NCI-H2029 (cell line): ENCODE measurements around the gene ANP32E.
"Not testable (repeated sequence)": the region's sequence is repeated elsewhere in the genome, so short reads cannot be mapped to it uniquely, and the experiment has no call there.

ENCODE experiments used
- DNase-seq: peaks from one replicate; lab custom pipeline; 2025; lab: John Stamatoyannopoulos, UW

The ANP32E gene

DNA sequence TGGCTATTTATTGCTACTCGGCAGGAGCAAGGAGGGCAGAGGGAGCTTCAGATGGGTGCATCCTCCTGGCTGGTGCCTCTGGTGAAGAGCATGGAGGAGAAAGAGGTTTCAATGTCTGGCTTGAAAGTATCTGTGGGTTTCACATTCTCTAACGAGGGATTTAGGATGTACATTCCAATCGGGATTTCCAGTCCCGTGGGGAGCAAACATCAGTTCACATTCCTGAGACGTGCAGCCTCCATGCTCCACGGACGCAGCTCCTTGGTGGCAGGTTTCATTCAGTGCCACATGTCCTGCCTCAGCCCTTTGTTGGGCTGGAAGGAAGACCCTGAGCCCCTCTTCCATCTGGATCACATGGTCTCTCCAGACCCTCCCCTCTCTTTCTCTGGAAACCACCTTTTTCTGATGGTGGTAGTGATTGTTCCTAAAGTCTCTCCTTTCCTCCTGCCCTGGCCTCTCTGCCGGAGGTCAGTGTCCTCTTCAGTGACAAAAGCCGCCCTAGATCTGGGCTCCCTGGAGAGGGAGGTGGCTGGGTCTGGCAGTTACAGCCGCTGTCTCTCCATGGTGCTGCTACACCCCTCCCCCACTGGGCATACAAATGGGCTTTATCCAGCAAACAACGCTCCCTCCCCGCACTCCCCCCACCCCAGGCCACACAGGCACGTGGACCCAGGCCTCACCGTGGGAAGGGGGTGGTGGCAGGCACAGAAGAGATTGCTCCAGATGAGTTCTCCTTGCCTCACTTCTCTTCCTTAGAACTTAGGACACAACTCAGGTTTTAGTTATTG is 20.8 kb upstream of the ANP32E start:
- no peak for DNase-seq

DNA sequence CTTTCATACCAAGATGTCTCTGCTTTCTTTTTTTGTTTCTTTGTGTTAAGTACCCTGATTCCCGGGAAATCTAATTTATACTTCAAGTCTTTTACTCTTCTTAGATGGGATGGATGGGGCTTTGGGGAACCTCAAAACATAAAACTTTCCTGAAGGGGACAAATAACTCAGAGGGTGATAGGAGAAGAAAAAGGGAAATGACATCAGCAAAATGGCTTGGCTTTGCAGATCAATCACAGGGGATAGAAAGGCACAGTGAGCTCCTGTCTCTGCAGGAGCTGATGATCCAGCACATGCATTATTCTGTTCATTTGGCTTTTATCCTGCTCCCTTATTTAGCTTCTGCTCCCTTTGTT is 20.3 kb upstream of the ANP32E start:
- DNase-seq: no peak

- DNase-seq: no peak
Measured at GRCh38 chr1:150249936-150250335, 14.0 kb upstream of the ANP32E start.

DNA sequence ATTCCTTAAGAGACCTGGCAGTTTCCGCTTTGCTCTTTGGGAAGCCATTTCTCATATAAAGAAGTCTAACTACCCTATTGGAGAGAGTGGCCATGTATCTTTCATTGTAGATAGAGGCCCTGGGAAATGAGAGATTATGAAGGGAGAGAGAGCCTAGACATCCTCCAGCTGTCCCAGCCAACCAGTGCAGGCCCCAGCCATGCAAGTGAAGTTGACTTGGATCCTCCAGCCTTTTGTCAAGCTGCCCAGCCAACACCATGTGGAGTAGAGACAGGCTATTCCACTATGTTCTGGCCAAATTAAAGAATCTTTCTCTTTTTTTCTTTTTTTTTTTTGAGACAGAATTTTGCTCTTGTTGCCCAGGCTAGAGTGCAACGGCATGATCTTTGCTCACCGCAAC is 7.1 kb upstream of the ANP32E start:
- no peak for DNase-seq

DNA sequence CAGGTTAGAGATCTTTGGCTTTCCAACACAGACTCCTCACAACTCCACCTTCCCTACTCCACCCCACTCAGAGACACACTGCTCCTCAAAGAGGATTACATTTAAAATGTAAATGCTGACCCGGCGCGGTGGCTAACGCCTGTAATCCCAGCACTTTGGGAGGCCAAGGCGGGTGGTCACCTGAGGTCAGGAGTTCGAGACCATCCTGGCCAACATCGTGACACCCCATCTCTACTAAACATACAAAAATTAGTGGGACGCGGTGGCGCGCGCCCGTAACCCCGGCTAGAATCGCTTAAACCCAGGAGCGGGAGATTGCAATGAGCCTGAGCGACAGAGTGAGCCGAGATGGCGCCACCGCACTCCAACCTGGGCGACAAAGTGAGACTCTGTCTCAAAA is 1.8 kb upstream of the ANP32E start:
- DNase-seq: no peak

DNA sequence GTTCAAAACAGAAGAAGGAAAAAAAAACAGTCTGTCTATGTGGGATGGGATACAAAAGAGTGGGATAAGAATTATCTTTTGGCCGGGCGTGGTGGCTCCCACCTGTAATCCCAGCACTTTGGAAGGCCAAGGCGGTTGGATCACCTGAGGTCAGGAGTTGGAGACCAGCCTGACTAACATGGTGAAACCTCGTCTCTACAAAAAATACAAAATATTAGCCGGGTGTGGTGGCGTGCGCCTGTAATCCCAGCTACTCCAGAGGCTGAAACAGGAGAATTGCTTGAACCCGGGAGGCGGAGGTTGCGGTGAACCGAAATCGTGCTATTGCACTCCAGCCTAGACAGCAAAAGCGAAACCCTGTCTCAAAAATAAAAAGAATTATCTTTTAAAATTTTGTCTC is 1.3 kb upstream of the ANP32E start:
- not testable (repeated sequence) for DNase-seq

DNA sequence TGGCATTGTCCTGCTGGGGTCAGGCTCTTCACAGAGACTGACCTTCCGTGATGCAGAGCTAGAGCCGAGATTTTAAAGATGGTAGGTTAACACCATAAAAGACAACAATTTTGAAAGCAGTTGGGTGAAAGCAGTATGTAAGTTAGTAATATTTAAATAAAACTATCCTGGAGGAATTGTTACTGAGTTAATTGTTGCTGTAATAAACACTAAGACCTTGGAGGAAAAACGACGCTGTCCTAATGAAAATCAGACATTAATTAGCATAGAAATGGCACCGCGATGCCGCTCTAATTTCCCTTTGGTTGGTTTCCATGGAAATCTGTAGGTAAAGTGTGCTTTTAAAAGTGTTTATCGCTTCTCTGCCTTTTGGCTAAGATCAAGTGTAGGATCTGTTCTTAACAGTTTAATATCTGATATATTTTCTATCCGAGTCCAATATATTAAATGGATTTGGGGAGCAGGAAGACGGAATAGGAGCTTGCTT is 745 bp upstream of the ANP32E start:
- no peak for DNase-seq

DNA sequence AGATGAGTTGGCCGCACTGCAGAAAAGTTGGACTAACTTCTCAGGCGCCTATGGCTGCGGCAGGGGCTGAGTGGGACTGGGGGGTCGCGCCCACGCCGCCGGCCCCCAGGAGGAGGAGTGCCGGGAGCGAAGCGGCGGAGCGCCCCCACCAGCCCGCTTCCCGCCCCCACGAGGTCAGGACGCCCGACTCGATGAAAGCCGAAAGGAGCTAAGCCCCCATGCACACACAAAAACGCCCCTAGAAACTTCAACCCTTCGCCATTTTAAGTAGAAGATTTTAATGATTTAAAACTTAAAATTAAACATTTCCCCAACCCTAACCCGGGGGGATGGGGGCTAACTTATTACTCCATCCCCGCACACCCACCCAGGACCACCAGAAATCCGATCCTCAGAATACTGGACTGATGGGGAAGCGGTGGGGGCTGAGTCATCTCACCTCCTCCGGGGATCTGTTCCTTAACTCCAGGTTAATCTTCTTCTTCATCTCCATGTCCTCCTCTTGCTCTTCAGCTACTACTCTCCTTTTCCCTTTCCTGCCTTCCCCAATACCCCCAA is 539 bp downstream of the ANP32E start:
- DNase-seq: no peak

- no peak for DNase-seq
Measured at GRCh38 chr1:150234566-150235293, 1.2 kb downstream of the ANP32E start.

DNA sequence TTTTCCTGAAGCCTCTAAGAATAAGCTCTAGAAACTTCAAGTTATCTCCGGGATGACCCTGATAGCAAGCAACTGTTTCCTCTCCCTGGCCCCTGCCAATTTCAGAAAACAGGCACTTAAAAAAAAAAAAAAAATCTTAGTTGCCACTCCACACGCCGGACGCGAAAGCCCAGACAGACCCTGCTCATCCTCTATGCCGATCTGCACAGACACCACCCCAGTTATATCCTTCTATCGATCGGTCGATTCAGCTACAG is 1.7 kb downstream of the ANP32E start:
- DNase-seq: no peak

- peak; percentile 34 for DNase-seq
Measured at GRCh38 chr1:150233359-150234308, 2.3 kb downstream of the ANP32E start.

DNA sequence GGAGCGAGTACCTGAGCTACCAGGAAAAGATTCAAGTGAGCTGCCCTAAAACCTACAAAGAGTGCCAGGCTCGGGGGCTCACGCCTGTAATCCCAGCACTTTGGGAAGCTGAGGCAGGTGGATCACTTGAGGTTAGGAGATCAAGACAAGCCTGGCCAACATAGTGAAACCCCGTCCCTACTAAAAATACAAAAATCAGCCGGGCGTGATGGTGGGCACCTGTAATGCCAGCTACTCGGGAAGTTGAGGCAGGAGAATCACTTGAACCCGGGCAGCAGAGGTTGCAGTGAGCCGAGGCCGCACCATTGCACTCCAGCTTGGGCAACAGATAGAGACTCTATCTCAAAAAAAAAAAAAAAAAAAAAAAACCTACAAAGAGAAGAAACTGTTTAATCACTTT is 3.0 kb downstream of the ANP32E start:
- not testable (repeated sequence) for DNase-seq

DNA sequence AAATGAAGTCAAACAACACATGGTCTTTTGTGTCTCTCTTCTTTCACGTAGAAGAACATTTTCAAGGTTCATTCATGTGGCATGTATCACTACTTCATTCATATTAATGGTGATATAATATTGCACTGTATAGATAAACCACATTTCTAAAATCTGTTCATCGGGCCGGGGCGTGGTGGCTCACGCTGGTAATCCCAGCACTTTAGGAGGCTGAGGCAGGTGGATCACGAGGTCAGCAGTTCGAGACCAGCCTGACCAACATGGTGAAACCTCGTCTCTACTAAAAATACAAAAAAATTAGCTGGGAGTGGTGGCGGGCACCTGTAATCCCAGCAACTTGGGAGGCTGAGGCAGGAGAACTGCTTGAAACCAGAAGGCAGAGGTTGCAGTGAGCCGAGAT is 7.7 kb downstream of the ANP32E start:
- not testable (repeated sequence) for DNase-seq

GRCh38 chr1:150227228-150227627 is 8.7 kb downstream of the ANP32E start:
- DNase-seq: no peak

- DNase-seq: no peak
Measured at GRCh38 chr1:150226486-150226885, 9.4 kb downstream of the ANP32E start.

DNA sequence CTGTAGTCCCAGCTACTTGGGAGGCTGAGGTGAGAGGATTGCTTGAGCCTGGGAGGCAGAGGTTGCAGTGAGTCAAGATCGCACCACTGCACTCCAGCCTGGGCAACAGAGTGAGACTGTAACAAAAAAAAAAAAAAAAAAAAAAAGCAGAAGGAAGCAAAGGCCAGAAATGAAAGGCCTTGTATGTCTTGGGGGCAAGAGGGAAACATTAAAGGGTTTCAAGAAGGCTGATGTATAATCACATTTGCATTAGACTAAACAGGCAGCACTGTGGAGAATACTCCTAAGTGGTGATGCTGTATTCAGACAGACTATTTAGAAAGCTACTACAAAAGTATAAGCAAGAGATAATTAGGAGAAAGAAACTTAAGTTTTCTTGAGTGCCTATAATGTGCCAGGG is 10.4 kb downstream of the ANP32E start:
- no peak for DNase-seq

DNA sequence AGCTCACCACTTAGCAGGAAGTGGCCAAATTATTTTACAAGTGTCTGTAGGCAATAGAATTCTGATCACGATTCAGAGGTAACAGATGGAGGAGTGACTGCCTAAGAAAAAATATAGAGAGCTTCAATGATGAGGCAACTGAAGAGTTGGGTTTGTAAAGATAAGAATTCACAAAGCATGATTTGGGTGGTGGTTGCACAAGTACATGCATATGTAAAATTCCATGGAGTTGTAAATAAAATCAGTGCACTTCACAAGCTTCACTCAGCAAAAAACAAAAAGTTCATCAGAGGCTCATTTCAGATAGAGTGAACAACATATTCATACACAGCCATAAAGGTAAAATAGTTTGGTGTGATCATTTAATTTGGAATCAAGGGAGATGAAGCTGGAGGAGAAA is 10.9 kb downstream of the ANP32E start:
- no peak for DNase-seq

- no peak for DNase-seq
Measured at GRCh38 chr1:150221552-150221951, 14.4 kb downstream of the ANP32E start.

GRCh38 chr1:150215855-150216254 is 20.1 kb downstream of the ANP32E start:
- DNase-seq: not testable (repeated sequence)

- not testable (repeated sequence) for DNase-seq
Measured at GRCh38 chr1:150214099-150214756, 21.7 kb downstream of the ANP32E start.

- DNase-seq: peak; percentile 93
Measured at GRCh38 chr1:150213170-150214098, 22.5 kb downstream of the ANP32E start.
